ENCODE results near the gene SMIM1.

SMIM1 gene

GRCh38 chr1:3824650-3825049 is 52.1 kb downstream of the SMIM1 start:
- TF ChIP-seq CTCF (IDR thresholded peaks at IDR 0.05; ENCODE audit: insufficient read depth, low read depth, low read length, missing control alignments) = no peak
- no peak for DNase-seq (ENCODE audit: low read depth)
- H3K4me3 ChIP-seq (ENCODE audit: low read length) = no peak overlapping the region

- DNase-seq (ENCODE audit: low read depth) = peak; percentile 7
- TF ChIP-seq CTCF (IDR thresholded peaks at IDR 0.05; ENCODE audit: insufficient read depth, low read depth, low read length, missing control alignments) = no peak
- H3K4me3 ChIP-seq (ENCODE audit: low read length) = no peak overlapping the region
Observed at GRCh38 chr1:3825356-3825755, 52.8 kb downstream of the SMIM1 start.

Data from epithelial cell of esophagus (primary cell).